Stomach (tissue), 4 donors: Measurements from ENCODE around the gene THSD7A.

Source experiments
- CTCF ChIP-seq, 7 experiments: fragments of 450-650 bp in 4 of 7; fragments of 200-600 bp in 3 of 7; sonication (generic) in 3 of 7; IDR thresholded peaks; one replicate each; pipeline ENCODE4 v1.5.1; 2016 to 2019; ENCODE audit warnings: antibody characterized with exemption in 7 of 7, control low read depth in 2 of 7, mild to moderate bottlenecking in 1 of 7
- POLR2A ChIP-seq, 4 donors: fragments of 450-650 bp; IDR thresholded peaks; one replicate each; pipeline ENCODE4 v1.6.1; 2016; ENCODE audit warnings: antibody characterized with exemption in 4 of 4, control low read depth in 2 of 4, mild to moderate bottlenecking in 1 of 4, moderate library complexity in 1 of 4
- POLR2AphosphoS5 ChIP-seq, 3 donors: sonication (generic); formaldehyde crosslinking; IDR thresholded peaks; one replicate each; pipeline ENCODE4 v1.6.1; 2016; ENCODE audit warnings: antibody characterized with exemption in 3 of 3

- TF ChIP-seq CTCF (IDR thresholded peaks at IDR 0.05): no peak
- no peak for TF ChIP-seq POLR2AphosphoS5 (IDR thresholded peaks at IDR 0.05)
- no peak for TF ChIP-seq POLR2A (IDR thresholded peaks at IDR 0.05)
These were observed 244.2 kb downstream of the THSD7A start for GRCh38 chr7:11587814-11588213.
